GM19395 (cell line): Measurements from ENCODE around the gene WASF1.
"Not testable (repeated sequence)": the region's sequence is repeated elsewhere in the genome, so short reads cannot be mapped to it uniquely, and the experiment has no call there.

ENCODE experiments used
- ATAC-seq: cut with Tn5 transposase; IDR thresholded peaks from one replicate; pipeline ENCODE4 v1.9.1; 2021; ENCODE audit warnings: mild to moderate bottlenecking, moderate library complexity; ENCODE audit not compliant: unreplicated experiment

Gene WASF1

DNA sequence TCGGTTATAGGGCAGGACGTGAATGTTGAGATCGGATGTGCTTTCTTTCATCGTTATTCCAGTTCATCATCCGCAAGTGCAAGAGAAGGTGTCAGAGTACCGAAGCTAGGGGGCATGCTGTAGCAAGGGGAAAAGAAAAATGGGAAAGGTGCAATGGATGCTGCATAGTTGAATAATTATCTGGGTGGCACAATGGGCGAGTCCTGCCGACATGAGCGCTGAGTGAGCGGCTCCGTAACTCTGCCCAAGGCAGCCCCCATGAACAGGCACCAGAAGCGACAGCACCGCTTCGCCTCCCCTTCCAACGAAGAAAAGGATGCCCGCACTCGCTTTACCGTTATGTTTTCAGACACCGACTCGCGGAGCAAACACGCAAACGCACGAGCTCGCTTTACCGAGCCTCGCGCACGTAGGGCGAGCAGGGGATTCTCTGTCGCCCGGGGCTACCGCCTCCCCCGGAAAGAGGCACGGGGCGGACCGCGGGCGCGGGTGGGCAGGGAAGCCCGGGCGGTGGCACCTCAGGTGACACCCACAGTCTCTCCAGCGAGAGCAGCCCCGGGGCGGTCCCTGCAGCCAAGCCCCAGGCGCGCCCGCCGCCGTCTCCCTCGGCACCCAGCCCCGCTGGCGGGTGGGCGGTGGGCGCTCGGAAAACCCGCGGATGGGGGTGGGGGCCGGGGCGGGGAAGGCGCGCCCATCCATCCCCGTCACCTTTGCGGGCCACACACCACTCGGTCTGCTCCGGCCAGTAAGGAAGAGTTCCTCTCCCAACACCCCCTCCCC is 654 bp downstream of the WASF1 start:
- ATAC-seq: no peak

DNA sequence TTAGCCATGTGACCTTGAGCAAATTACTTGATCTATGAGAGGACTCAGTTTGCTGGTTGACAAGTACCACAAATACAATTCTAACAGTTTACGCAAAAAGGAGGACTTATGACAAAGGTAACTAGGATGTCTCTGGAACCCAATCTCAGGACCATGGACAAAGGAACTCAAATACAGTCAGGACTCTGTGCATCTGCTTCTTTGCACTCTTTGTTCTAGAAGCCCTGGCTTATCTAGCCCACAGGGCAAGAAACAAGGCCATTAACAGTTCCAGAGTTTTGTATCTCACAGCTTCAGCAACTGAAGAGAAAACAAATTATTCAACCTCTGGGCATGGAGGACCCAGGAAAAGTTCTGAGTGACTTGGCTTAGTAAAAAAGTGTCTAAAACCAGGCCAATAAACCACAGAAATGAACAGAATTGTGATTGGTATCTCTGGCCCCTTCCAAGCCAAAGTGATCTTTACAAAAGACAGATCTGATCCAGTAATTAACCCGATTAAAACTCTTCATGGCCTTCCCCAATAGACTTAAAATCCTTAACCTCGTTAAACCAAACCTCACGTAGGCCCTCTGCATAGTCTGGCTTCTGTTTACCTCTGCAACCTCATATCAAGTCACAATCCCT is 5.9 kb downstream of the WASF1 start:
- ATAC-seq: no peak

DNA sequence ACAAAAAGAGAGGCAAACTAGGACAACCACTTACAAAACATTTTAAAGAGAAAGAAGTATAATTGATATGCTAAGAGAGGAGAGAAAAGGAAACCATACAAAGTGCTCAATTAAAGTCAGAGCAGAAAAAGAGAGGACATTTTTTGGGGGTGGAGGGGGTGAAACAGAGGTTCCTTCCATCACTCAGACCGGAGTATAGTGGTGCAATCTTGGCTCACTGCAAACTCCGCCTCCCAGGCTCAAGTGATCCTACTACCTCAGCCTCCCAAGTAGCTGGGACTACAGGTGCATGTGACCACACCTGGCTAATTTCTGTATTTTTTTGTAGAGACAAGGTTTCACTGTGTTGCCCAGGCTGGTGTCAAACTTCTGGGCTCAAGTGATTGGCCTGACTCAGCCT is 9.4 kb downstream of the WASF1 start:
- no peak for ATAC-seq

DNA sequence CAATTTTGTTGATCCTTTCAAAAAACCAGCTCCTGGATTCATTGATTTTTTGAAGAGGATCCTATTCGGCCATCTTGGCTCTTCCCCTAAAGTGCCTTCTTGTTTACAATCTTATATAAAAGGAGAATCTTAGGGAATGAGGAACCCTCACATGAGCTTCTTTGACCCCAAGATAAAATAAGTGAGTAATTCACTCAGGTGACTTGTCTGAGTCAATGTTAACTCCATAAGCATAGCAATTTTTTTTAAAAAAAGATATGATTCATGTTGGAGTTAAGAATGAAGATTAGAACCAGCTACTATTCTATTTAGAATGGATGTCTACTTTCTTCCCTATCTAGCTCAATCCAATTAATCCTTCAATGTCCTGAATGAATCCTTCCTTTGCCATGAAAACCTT is 21.0 kb downstream of the WASF1 start:
- ATAC-seq: no peak

DNA sequence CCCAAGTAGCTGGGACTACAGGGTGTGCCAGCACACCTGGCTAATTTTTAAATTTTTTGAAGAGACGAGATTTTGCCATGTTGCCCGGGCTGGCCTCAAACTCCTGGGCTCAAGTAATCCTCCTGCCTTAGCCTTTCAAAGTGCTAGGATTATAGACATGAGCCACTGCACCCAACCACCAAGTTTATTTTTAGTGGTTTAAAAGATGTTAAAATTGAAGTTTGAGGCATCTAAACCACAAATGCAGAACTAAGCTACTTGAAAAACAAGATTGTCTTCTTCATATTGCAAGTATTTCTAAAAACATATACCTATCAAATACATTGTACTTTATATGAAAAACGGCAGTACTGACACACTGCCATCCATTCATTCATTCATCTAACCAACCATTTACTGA is 31.6 kb downstream of the WASF1 start:
- no peak for ATAC-seq

DNA sequence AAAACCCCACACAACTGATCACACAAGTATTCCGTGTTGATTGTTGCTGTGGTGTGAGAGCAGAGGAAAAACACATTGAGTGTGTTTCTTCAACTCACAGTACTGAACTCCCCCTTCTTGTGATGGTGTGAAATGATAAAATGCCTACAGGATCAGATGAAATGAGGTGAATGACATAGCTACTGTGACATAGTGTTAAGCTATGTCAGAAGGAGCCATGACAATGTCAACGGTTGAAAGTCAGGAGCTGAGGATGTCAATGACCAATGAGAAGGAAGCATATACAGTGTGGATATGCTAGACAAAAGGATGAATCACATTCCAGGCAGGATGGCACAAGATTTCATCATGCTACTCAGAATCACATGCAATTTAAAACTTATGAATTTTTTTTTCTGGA is 38.8 kb downstream of the WASF1 start:
- no peak for ATAC-seq

DNA sequence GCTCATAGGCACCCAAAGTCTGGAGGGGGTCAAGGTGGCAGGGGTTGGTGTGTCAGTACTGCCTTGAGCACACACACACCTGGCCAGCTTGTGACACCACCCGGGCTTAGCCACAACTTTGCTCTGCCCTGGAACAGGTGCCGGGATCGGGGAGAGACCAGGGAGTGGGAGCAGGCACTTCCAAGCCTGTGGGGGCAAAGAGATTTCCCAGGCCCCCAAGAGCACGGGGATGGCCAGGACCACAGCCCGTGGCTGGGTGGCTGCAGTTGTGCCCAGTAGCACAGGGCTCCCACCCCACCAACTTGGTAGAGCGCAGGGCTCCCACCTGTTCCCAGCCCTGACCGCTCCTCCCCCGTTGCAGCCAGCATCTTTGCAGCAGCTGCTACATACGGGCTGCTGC is 40.4 kb downstream of the WASF1 start:
- ATAC-seq: no peak

DNA sequence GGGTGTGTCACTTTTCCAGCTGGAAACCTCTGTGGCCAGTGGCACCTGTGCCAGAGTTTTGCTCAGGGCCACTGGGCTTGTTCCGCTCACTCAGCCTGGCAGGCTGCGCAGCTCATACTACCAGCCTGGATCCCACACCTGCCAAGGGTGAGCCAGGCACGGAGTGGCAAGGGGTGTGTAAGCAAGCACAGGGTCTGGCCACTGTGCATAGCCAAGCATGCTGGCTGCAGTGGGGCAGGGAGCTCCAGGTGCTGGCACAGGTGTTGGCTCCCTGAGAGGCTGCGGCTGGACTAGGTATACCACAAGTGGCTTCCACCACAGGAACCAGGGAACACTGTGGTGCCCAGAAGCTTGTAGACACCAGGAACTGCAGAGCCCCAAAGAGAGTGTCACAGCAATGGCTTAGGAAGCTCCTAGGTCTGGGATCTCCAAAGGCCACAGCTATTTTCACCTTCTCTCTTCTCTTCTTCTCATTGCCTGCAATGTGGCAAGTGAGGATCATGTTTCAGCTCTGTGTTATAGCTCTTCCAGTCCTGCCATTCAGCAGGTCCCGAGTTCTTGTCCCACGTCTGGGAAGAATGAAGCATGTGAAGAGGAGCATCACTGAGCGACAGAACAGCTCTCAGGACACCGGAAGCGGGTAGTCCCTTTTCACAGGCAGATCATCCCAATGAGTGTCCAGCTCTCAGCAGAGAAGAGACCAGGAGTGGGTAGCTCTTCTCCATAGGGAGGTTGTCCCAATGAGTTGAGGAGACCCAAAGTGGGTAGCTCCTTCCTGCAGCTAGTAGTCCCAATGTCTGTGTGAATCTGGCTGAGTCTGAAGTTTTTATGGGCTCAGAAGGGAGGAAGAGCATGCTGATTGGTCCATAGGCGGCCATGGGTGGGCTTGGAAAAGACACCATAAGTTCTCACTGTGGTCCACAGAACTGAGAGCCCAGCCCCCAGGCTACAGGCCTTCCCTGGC is 41.3 kb downstream of the WASF1 start:
- ATAC-seq: no peak

DNA sequence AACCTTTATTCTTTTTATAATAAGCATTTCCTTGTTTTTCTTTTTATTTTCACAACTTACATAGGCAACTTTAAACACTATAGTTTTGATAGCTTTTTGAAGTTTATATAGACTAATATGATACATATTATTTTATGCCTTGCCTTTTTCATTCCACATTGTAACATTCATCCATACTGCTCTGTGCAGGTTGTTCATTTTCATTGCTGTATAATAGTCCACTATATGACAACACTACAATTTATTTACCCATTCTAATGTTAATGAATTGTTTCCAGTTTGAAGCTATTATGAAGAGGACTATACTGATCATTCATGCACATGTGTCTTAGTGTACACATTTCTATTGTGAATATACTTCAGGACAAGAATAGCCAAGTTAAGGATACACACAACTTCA is 49.1 kb downstream of the WASF1 start:
- no peak for ATAC-seq

DNA sequence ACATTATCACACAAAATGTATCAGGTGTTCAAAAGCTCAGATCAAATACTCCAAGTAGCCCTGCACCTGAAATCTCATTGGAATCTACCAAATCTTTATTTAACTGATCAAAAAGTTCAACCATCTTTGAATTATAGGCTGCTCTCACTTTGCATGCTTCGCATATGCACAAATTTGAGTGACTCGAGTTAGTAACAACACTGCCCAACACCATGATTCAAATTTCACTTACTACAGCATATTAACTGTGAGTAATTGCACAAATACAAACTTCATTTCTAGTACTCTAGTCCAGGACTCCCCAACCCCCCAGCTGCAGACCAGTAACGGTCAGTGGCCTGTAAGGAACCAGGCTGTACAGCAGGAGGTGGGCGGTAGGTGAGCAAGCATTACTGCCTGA is 51.1 kb downstream of the WASF1 start:
- ATAC-seq: no peak

DNA sequence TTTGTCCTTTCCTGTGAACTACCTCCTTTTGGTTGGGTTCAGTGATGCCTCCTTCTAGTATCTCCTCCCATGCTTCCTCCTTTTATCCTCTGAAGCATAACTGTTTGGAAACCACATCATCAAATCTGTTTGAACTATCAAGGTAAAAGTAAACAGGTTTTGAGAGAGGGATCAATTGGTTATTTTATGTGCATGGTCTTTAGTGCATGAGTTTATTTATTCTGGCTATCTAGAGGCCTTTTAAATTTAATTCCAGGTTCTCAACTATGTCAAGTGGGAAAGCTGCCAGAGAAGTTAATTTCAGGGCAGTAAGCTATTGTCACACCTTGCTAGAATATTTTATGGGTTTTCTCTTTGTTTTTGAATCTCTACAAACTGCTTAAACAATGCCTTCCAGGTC is 54.1 kb downstream of the WASF1 start:
- ATAC-seq: no peak

DNA sequence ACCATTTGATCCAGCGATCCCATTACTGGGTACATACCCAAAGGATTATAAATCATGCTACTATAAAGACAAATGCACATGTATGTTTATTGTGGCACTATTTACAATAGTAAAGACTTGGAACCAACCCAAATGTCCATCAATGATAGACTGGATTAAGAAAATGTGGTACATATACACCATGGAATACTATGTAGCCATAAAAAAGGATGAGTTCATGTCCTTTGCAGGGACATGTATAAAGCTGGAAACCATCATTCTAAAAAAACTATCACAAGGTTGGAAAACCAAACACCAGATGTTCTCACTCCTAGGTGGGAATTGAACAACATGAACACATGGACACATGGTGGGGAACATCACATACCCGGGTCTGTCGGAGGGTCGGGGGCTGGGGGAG is 57.8 kb downstream of the WASF1 start:
- ATAC-seq: not testable (repeated sequence)

DNA sequence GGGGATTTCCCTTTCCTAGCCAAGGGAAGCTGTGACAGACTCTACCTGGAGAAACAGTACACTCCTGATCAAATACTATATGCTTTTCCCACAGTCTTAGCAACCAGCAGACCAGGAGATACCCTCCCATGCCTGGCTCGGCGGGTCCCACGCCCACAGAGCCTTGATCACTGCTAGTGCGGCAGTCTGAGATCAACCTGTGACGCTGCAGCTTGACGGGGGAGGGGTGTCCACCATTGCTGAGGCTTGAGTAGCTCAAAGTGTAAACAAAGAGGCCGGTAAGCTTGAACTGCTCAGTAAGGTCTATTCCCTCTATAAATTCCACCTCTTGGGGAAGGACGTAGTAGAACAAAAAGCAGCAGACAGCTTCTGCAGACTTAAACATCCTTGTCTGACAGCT is 63.2 kb downstream of the WASF1 start:
- no peak for ATAC-seq

DNA sequence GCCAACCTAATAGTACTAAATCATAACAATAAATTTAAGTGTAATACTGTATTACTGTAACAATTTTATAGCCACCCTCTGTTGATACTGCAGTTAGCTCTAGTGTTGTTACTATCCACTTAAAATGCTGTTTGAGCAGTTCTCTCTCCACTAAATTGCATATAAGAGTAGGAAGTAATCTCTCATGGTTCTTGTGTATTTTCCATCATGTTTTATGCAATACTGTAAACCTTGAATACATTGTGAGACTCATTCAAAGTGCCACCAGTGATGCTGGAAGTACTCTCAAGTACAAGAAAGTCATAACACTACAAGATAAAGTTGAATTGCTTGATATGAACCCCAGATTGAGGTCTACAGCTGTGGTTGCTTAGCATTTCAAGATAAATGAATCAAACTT is 65.5 kb downstream of the WASF1 start:
- ATAC-seq: no peak

DNA sequence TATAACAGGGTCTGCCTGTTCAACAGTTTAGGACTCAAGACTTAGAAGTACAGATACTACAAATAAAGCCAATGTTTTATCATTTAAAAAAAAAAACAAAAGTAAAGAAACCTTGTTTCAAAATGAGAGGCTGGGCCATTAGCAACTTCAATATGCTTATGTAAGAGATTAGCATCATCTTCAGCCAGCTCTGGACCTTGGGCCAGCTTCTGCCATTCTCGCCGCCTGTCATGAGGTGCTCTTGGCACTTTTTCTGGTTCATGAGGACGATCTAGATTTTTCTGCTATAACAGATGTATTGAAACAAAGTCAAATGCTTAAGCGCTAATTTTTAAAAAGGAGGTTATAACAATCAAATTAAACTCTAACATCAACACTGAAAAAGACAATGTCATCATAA is 74.2 kb downstream of the WASF1 start:
- ATAC-seq: no peak

DNA sequence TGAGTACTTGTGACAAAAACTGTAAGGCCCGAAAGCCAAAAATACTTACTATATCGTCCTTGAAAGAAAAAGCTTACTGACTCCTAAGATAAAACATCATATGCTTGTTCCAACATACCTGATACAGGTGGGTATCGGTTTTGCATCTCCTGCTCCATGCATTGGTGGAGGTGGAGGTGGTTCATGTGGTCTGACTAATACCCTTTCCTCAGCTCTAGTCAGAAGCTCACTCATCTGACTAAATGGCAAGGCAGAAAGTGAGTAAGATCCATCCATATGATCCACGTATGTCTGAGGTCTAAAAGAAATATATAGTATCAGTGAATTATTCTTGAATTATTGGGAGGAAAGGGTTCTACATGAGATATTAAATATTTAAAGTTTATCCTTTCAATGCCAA is 76.2 kb downstream of the WASF1 start:
- no peak for ATAC-seq

DNA sequence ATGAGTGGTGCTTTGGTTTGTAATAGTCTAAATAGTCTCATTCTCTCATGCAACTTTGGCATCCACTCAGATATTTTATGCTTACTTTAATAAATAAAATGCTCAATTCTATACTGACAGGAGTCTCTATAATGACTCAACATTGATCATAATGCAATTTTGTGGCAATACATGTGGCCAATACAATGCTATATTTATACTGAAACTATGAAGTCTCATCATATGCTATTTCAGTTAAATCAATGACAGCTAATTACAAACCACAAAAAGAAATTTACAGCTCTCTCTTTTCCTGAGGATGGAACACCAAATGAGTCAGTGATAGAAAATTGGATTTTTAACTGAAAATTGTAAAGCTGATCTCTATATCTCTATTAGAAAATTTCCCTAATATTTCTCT is 77.1 kb downstream of the WASF1 start:
- ATAC-seq: no peak

DNA sequence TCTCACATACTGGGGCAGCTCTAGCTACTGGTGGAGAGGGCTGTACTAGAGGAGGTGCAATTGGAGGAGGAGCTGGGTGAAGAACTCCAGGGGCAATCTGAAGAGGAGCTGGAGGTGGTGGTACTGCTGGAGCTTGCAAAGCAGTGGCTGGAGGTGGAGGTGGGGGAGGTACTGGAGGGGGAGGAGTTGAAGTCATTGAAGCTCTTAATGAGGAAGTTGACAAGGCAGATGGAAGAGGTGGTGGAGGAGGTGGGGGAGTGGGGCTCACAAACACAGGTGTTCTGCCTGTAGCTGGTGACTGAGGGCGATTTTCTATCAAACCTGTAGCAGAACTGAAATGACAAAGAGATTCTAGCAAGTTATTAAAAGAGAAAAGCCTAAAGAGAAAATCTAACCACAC is 77.6 kb downstream of the WASF1 start:
- ATAC-seq: no peak

DNA sequence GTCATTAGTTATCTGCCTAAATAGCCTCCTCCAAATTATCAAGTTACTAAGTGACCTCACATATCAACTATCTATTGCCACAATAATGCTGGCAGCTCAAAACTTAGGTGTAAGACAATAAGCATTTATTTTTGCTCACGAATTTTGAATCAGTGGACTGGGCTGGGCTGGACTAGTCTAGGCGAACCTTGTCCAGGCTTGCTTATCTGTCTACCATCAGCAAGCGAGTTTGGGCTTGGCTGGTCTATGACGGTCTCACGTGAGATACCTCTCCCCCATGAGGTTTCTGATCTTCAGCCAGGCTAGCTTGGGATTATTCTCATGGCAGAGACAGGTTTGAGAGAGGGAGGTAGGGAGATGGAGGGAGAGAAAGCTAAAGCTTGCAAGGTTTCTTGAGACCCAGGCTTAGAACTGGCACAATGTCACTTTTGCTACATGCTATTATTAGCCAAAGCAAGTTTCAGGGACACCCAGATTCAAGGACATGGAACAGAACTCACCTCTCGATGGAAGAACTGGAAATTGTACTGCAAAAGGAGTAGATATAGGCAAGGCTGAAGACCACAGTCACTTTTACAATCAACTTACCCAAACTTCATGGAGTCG is 80.9 kb downstream of the WASF1 start:
- ATAC-seq: no peak

DNA sequence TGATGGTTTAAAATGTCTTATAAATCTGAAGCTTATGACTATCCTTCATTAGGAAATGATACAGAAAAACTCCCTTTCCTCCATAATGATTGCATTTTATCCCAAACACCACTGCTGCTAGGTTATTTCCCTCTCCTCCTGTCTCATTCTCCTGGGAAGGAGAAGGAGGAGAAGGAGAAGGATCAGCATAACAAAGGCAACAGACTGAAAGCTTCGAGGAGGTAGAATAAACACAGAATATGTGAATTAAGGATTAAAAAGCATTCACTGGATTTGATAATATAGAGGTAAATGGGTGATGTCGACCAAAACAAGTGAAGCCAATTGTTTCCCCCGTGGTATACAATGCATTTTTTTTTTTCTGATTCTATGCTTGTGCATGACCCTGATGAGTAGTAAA is 82.0 kb downstream of the WASF1 start:
- ATAC-seq: no peak

DNA sequence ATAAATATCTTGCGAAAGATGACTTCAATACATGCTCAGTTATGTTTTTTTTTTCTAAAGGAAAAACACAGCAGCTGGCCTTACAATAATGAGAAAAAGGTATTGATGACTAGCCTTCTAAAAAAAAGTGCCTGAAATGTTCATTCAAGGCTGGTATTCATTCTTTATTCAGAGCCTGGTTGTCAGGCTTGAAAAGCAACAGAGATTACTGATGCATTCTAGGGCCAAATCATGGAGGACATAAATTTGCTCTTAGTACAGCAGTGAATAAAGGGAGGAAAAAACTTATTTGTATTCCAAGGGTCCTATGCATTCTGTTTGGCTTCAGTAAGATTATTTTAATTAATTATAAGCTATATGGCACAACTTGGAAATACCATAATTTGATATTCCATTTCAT is 83.5 kb downstream of the WASF1 start:
- ATAC-seq: no peak
